NCI-H748 treated with DMSO at 0.1 percent for 48 hours (cell line): Measurements from ENCODE around the gene SYK.

Source experiments
- DNase-seq: peaks from one replicate; lab custom pipeline; 2025; lab: John Stamatoyannopoulos, UW

The SYK gene

GRCh38 chr9:90946982-90947381 lies 145.4 kb downstream of the SYK start:
- DNase-seq, result no peak
